ENCODE data around the gene STK11IP.
A peak's percentile ranks its signal among the peaks of the same experiment; 100 is the strongest.

Gene STK11IP

GRCh38 chr2:219611866-219612576 lies 14.4 kb downstream of the STK11IP start:
- Histone ChIP-seq H3K9me3 (ENCODE audit: insufficient read depth, low read depth, low read length) (peaks cover 4% of the 10 kb centered on the region), H2AFZ (ENCODE audit: insufficient read depth, low read length, poor library complexity) (no peak overlapping the region), H3K4me1 (ENCODE audit: control insufficient read depth in 1 of 2, insufficient read depth in 2 of 2, low read length in 2 of 2) (no peaks in the 10 kb centered on the region), H3K14ac (ENCODE audit: low read length) (no peak overlapping the region), H3K79me1 (ENCODE audit: low read length) (no peaks in the 10 kb centered on the region), H2BK120ac (ENCODE audit: insufficient read depth, low read length, poor library complexity) (no peak overlapping the region), H2BK12ac (ENCODE audit: low read length) (no peak overlapping the region), H2AK5ac (ENCODE audit: low read length) (no peak overlapping the region), H3K23ac (ENCODE audit: low read length) (no peak overlapping the region), H4K8ac (ENCODE audit: low read depth, low read length) (no peak overlapping the region), H3K79me2 (ENCODE audit: control insufficient read depth, insufficient read depth, low read length, poor library complexity) (no peaks in the 10 kb centered on the region), H3K27me3 (ENCODE audit: insufficient read depth, low read length) (no peaks in the 10 kb centered on the region), H2BK5ac (ENCODE audit: low read depth, low read length, poor library complexity) (no peak overlapping the region), H3K4me3 (ENCODE audit: low read depth, low read length) (no peak overlapping the region), H4K91ac (ENCODE audit: low read depth, low read length) (no peak overlapping the region), H4K12ac (ENCODE audit: low read depth, low read length) (no peak overlapping the region), H3K4me2 (ENCODE audit: low read length) (no peak overlapping the region), H3K27ac (ENCODE audit: low read depth, low read length) (no peak overlapping the region), H3K18ac (ENCODE audit: low read length) (no peak overlapping the region), H3K9ac (ENCODE audit: low read length) (peak overlapping the region; percentile 39), H3K36me3 (ENCODE audit: control insufficient read depth in 1 of 2, insufficient read depth in 2 of 2, low read length in 2 of 2) (peaks cover 34 to 43% of the 10 kb centered on the region in 2 experiments), H3K4ac (ENCODE audit: low read depth, low read length) (no peak overlapping the region)
- DNase-seq, result no peak
- no CpG with 5 or more reads among the region's 12 CpGs for WGBS (ENCODE audit: extremely low coverage, insufficient coverage, insufficient read length)

GRCh38 chr2:219612577-219613286 lies 15.1 kb downstream of the STK11IP start:
- Histone ChIP-seq H2AFZ (ENCODE audit: insufficient read depth, low read length, poor library complexity) (no peak overlapping the region), H2BK5ac (ENCODE audit: low read depth, low read length, poor library complexity) (no peak overlapping the region), H4K91ac (ENCODE audit: low read depth, low read length) (no peak overlapping the region), H3K4me1 (ENCODE audit: control insufficient read depth in 1 of 2, insufficient read depth in 2 of 2, low read length in 2 of 2) (no peaks in the 10 kb centered on the region), H2AK5ac (ENCODE audit: low read length) (no peak overlapping the region), H3K27me3 (ENCODE audit: insufficient read depth, low read length) (no peaks in the 10 kb centered on the region), H3K4me2 (ENCODE audit: low read length) (no peak overlapping the region), H3K9me3 (ENCODE audit: insufficient read depth, low read depth, low read length) (peaks cover 4% of the 10 kb centered on the region), H3K36me3 (ENCODE audit: control insufficient read depth in 1 of 2, insufficient read depth in 2 of 2, low read length in 2 of 2) (peaks cover 34 to 42% of the 10 kb centered on the region in 2 experiments), H3K14ac (ENCODE audit: low read length) (no peak overlapping the region), H3K79me2 (ENCODE audit: control insufficient read depth, insufficient read depth, low read length, poor library complexity) (no peaks in the 10 kb centered on the region), H4K12ac (ENCODE audit: low read depth, low read length) (no peak overlapping the region), H4K8ac (ENCODE audit: low read depth, low read length) (no peak overlapping the region), H3K79me1 (ENCODE audit: low read length) (no peaks in the 10 kb centered on the region), H3K9ac (ENCODE audit: low read length) (no peak overlapping the region), H2BK12ac (ENCODE audit: low read length) (no peak overlapping the region), H3K27ac (ENCODE audit: low read depth, low read length) (no peak overlapping the region), H3K23ac (ENCODE audit: low read length) (no peak overlapping the region), H3K4me3 (ENCODE audit: low read depth, low read length) (no peak overlapping the region), H3K18ac (ENCODE audit: low read length) (no peak overlapping the region), H2BK120ac (ENCODE audit: insufficient read depth, low read length, poor library complexity) (no peak overlapping the region), H3K4ac (ENCODE audit: low read depth, low read length) (no peak overlapping the region)
- no CpG with 5 or more reads among the region's 15 CpGs for WGBS (ENCODE audit: extremely low coverage, insufficient coverage, insufficient read length)
- no peak for DNase-seq

- H3K27me3 ChIP-seq (ENCODE audit: insufficient read depth, low read length), result no peaks in the 10 kb centered on the region
- no peak for DNase-seq
- H4K91ac ChIP-seq (ENCODE audit: low read depth, low read length), result no peak overlapping the region
- H2AFZ ChIP-seq (ENCODE audit: insufficient read depth, low read length, poor library complexity), result no peak overlapping the region
- H2BK120ac ChIP-seq (ENCODE audit: insufficient read depth, low read length, poor library complexity), result no peak overlapping the region
- no peak overlapping the region for H3K23ac ChIP-seq (ENCODE audit: low read length)
- no peaks in the 10 kb centered on the region for H3K4me1 ChIP-seq (ENCODE audit: control insufficient read depth in 1 of 2, insufficient read depth in 2 of 2, low read length in 2 of 2)
- H3K9ac ChIP-seq (ENCODE audit: low read length), result no peak overlapping the region
- H2AK5ac ChIP-seq (ENCODE audit: low read length), result no peak overlapping the region
- H3K4me2 ChIP-seq (ENCODE audit: low read length), result no peak overlapping the region
- H4K8ac ChIP-seq (ENCODE audit: low read depth, low read length), result no peak overlapping the region
- peaks cover 27 to 34% of the 10 kb centered on the region in 2 experiments for H3K36me3 ChIP-seq (ENCODE audit: control insufficient read depth in 1 of 2, insufficient read depth in 2 of 2, low read length in 2 of 2)
- H3K9me3 ChIP-seq (ENCODE audit: insufficient read depth, low read depth, low read length), result peaks cover 4% of the 10 kb centered on the region
- no peak overlapping the region for H3K27ac ChIP-seq (ENCODE audit: low read depth, low read length)
- no peak overlapping the region for H2BK5ac ChIP-seq (ENCODE audit: low read depth, low read length, poor library complexity)
- 100% methylated on average over 1 of the region's 11 CpGs for WGBS (ENCODE audit: extremely low coverage, insufficient coverage, insufficient read length)
- no peak overlapping the region for H3K4ac ChIP-seq (ENCODE audit: low read depth, low read length)
- no peaks in the 10 kb centered on the region for H3K79me2 ChIP-seq (ENCODE audit: control insufficient read depth, insufficient read depth, low read length, poor library complexity)
- H3K4me3 ChIP-seq (ENCODE audit: low read depth, low read length), result no peak overlapping the region
- H3K14ac ChIP-seq (ENCODE audit: low read length), result no peak overlapping the region
- no peak overlapping the region for H4K12ac ChIP-seq (ENCODE audit: low read depth, low read length)
- no peak overlapping the region for H2BK12ac ChIP-seq (ENCODE audit: low read length)
- no peaks in the 10 kb centered on the region for H3K79me1 ChIP-seq (ENCODE audit: low read length)
- no peak overlapping the region for H3K18ac ChIP-seq (ENCODE audit: low read length)
Measured at GRCh38 chr2:219613461-219614070, 15.9 kb downstream of the STK11IP start.

- H3K23ac ChIP-seq (ENCODE audit: low read length), result no peak overlapping the region
- H3K9ac ChIP-seq (ENCODE audit: low read length), result no peak overlapping the region
- H3K4me1 ChIP-seq (ENCODE audit: control insufficient read depth in 1 of 2, insufficient read depth in 2 of 2, low read length in 2 of 2), result no peaks in the 10 kb centered on the region
- no peak overlapping the region for H3K14ac ChIP-seq (ENCODE audit: low read length)
- no peak overlapping the region for H4K12ac ChIP-seq (ENCODE audit: low read depth, low read length)
- peaks cover 4% of the 10 kb centered on the region for H3K9me3 ChIP-seq (ENCODE audit: insufficient read depth, low read depth, low read length)
- H3K36me3 ChIP-seq (ENCODE audit: control insufficient read depth in 1 of 2, insufficient read depth in 2 of 2, low read length in 2 of 2), result peaks cover 21 to 27% of the 10 kb centered on the region in 2 experiments
- H3K4me2 ChIP-seq (ENCODE audit: low read length), result no peak overlapping the region
- H2BK5ac ChIP-seq (ENCODE audit: low read depth, low read length, poor library complexity), result no peak overlapping the region
- H4K8ac ChIP-seq (ENCODE audit: low read depth, low read length), result no peak overlapping the region
- no peak overlapping the region for H2AFZ ChIP-seq (ENCODE audit: insufficient read depth, low read length, poor library complexity)
- H3K27me3 ChIP-seq (ENCODE audit: insufficient read depth, low read length), result no peaks in the 10 kb centered on the region
- no peak overlapping the region for H2BK12ac ChIP-seq (ENCODE audit: low read length)
- H3K79me2 ChIP-seq (ENCODE audit: control insufficient read depth, insufficient read depth, low read length, poor library complexity), result no peaks in the 10 kb centered on the region
- no peak overlapping the region for H3K27ac ChIP-seq (ENCODE audit: low read depth, low read length)
- no peak overlapping the region for H2AK5ac ChIP-seq (ENCODE audit: low read length)
- H3K18ac ChIP-seq (ENCODE audit: low read length), result no peak overlapping the region
- no peak overlapping the region for H3K4me3 ChIP-seq (ENCODE audit: low read depth, low read length)
- H3K79me1 ChIP-seq (ENCODE audit: low read length), result no peaks in the 10 kb centered on the region
- no CpG with 5 or more reads among the region's 11 CpGs for WGBS (ENCODE audit: extremely low coverage, insufficient coverage, insufficient read length)
- no peak overlapping the region for H4K91ac ChIP-seq (ENCODE audit: low read depth, low read length)
- H2BK120ac ChIP-seq (ENCODE audit: insufficient read depth, low read length, poor library complexity), result no peak overlapping the region
- H3K4ac ChIP-seq (ENCODE audit: low read depth, low read length), result no peak overlapping the region
- no peak for DNase-seq
Measured at GRCh38 chr2:219614076-219614860, 16.6 kb downstream of the STK11IP start.

All from trophoblast cell (in vitro differentiated cells and primary cell).